Activated CD4-positive, alpha-beta memory T cell treated with anti-CD3 and anti-CD28 coated beads for 36 hours (primary cell): ENCODE measurements around the gene FLRT2. TPM values are rescaled to one million over a fixed set of nuclear protein-coding genes. Genes with fewer than 3 reads are reported as not detected.

Experiments used
- CTCF ChIA-PET: fragments of 350-600 bp; sonication (Branson Sonifier 250); formaldehyde crosslinking; loops from one replicate; lab custom pipeline; 2021; ENCODE audit warnings: antibody characterized with exemption, inconsistent platforms; lab: Charles Lee
- POLR2A ChIA-PET: fragments of 350-600 bp; sonication (Branson Sonifier 250); formaldehyde crosslinking; loops from one replicate; lab custom pipeline; 2021; ENCODE audit warnings: antibody characterized with exemption; lab: Charles Lee
- DNase-seq: peaks from one replicate; pipeline ENCODE4 v3.0.0-alpha.2; 2020
- H3K27ac Mint-ChIP-seq: one replicate; pipeline ENCODE4 v1.8.0; 2021; ENCODE audit warnings: mixed read lengths
- H3K27me3 Mint-ChIP-seq: one replicate; pipeline ENCODE4 v1.8.0; 2021; ENCODE audit warnings: mixed read lengths
- H3K36me3 Mint-ChIP-seq: one replicate; pipeline ENCODE4 v1.8.0; 2021; ENCODE audit warnings: mixed read lengths
- H3K4me1 Mint-ChIP-seq: one replicate; pipeline ENCODE4 v1.8.0; 2021; ENCODE audit warnings: low read depth, mixed read lengths
- H3K4me3 Mint-ChIP-seq: one replicate; pipeline ENCODE4 v1.8.0; 2021; ENCODE audit warnings: mild to moderate bottlenecking, mixed read lengths
- H3K9me3 Mint-ChIP-seq: one replicate; pipeline ENCODE4 v1.8.0; 2021; ENCODE audit warnings: mixed read lengths
- intact Hi-C: fragments of 100-400 bp; cut with micrococcal nuclease; formaldehyde crosslinking; loops from one replicate; pipeline ENCODE4 v1.15.1; 2023
- total RNA-seq, 2 experiments: library from RNA; stranded (reverse); gene quantifications; one replicate each; pipeline ENCODE4 v1.2.3, GENCODE V29; 2021

Gene FLRT2
- total RNA-seq, 2 experiments from 2014 or later = not detected

GRCh38 chr14:85546390-85546789 lies 16.4 kb downstream of the FLRT2 start:
- intact Hi-C loops = no loop called here
- DNase-seq = no peak
- no peaks in the 10 kb centered on the region for H3K4me1 Mint-ChIP-seq
- no peaks in the 10 kb centered on the region for H3K9me3 Mint-ChIP-seq
- no peaks in the 10 kb centered on the region for H3K36me3 Mint-ChIP-seq
- no peaks in the 10 kb centered on the region for H3K27me3 Mint-ChIP-seq
- ChIA-PET CTCF (no interaction called here), POLR2A (no interaction called here)
- H3K4me3 Mint-ChIP-seq = no peak overlapping the region
- H3K27ac Mint-ChIP-seq = no peak overlapping the region

GRCh38 chr14:85549697-85550096 lies 19.8 kb downstream of the FLRT2 start:
- no peaks in the 10 kb centered on the region for H3K4me1 Mint-ChIP-seq
- CTCF ChIA-PET = no interaction called here

GRCh38 chr14:85554106-85554505 lies 24.2 kb downstream of the FLRT2 start:
- no peak overlapping the region for H3K27ac Mint-ChIP-seq
- POLR2A ChIA-PET = no interaction called here
- H3K9me3 Mint-ChIP-seq = peaks cover 4% of the 10 kb centered on the region
- intact Hi-C loops = no loop called here
- no peak for DNase-seq
- no peaks in the 10 kb centered on the region for H3K36me3 Mint-ChIP-seq
- H3K27me3 Mint-ChIP-seq = no peaks in the 10 kb centered on the region
- no peak overlapping the region for H3K4me3 Mint-ChIP-seq
- CTCF ChIA-PET = no interaction called here
- no peaks in the 10 kb centered on the region for H3K4me1 Mint-ChIP-seq

More at GRCh38 chr14:85549697-85550096, 19.8 kb downstream of the FLRT2 start:
- DNase-seq = no peak
- no peak overlapping the region for H3K27ac Mint-ChIP-seq
- H3K27me3 Mint-ChIP-seq = no peaks in the 10 kb centered on the region
- no peak overlapping the region for H3K4me3 Mint-ChIP-seq
- intact Hi-C loops = no loop called here
- POLR2A ChIA-PET = no interaction called here
- no peaks in the 10 kb centered on the region for H3K9me3 Mint-ChIP-seq
- no peaks in the 10 kb centered on the region for H3K36me3 Mint-ChIP-seq

GRCh38 chr14:85556267-85556666 lies 26.3 kb downstream of the FLRT2 start:
- H3K4me1 Mint-ChIP-seq = no peaks in the 10 kb centered on the region
- no peak overlapping the region for H3K27ac Mint-ChIP-seq
- CTCF ChIA-PET = no interaction called here
- DNase-seq = no peak
- H3K4me3 Mint-ChIP-seq = no peak overlapping the region
- H3K27me3 Mint-ChIP-seq = no peaks in the 10 kb centered on the region
- H3K36me3 Mint-ChIP-seq = no peaks in the 10 kb centered on the region
- peaks cover 8% of the 10 kb centered on the region for H3K9me3 Mint-ChIP-seq
- POLR2A ChIA-PET = interaction anchor here (0.6 kb wide), 1 partner anchor 1388 kb away, joined by 3 read pairs; no protein-coding TSS in a partner anchor
- intact Hi-C loops = no loop called here

- Mint-ChIP-seq H3K27ac (no peak overlapping the region), H3K9me3 (peaks cover 8% of the 10 kb centered on the region), H3K36me3 (no peaks in the 10 kb centered on the region), H3K27me3 (no peaks in the 10 kb centered on the region), H3K4me3 (no peak overlapping the region), H3K4me1 (no peaks in the 10 kb centered on the region)
- no peak for DNase-seq
- ChIA-PET POLR2A (no interaction called here), CTCF (no interaction called here)
- intact Hi-C loops = no loop called here
Observed at GRCh38 chr14:85558505-85558904, 28.6 kb downstream of the FLRT2 start.

GRCh38 chr14:85562630-85563029 lies 32.7 kb downstream of the FLRT2 start:
- H3K9me3 Mint-ChIP-seq = peaks cover 4% of the 10 kb centered on the region
- H3K4me3 Mint-ChIP-seq = no peak overlapping the region
- no peaks in the 10 kb centered on the region for H3K27me3 Mint-ChIP-seq
- CTCF ChIA-PET = no interaction called here
- H3K36me3 Mint-ChIP-seq = no peaks in the 10 kb centered on the region
- DNase-seq = no peak
- no peaks in the 10 kb centered on the region for H3K4me1 Mint-ChIP-seq
- intact Hi-C loops = no loop called here
- H3K27ac Mint-ChIP-seq = no peak overlapping the region
- POLR2A ChIA-PET = no interaction called here

- ChIA-PET POLR2A (no interaction called here), CTCF (no interaction called here)
- DNase-seq = no peak
- Mint-ChIP-seq H3K9me3 (peaks cover 4% of the 10 kb centered on the region), H3K36me3 (no peaks in the 10 kb centered on the region), H3K4me3 (no peak overlapping the region), H3K27ac (no peak overlapping the region), H3K4me1 (no peaks in the 10 kb centered on the region), H3K27me3 (no peaks in the 10 kb centered on the region)
- intact Hi-C loops = no loop called here
Observed at GRCh38 chr14:85564841-85565527, 35.0 kb downstream of the FLRT2 start.

- no peak overlapping the region for H3K27ac Mint-ChIP-seq
- intact Hi-C loops = no loop called here
- ChIA-PET CTCF (no interaction called here), POLR2A (no interaction called here)
- no peaks in the 10 kb centered on the region for H3K36me3 Mint-ChIP-seq
- peaks cover 4% of the 10 kb centered on the region for H3K9me3 Mint-ChIP-seq
- no peak for DNase-seq
- no peak overlapping the region for H3K4me3 Mint-ChIP-seq
- H3K27me3 Mint-ChIP-seq = no peaks in the 10 kb centered on the region
- no peaks in the 10 kb centered on the region for H3K4me1 Mint-ChIP-seq
Observed at GRCh38 chr14:85565862-85566296, 35.9 kb downstream of the FLRT2 start.

GRCh38 chr14:85566603-85567002 lies 36.7 kb downstream of the FLRT2 start:
- Mint-ChIP-seq H3K4me3 (no peak overlapping the region), H3K27ac (no peak overlapping the region), H3K27me3 (no peaks in the 10 kb centered on the region), H3K36me3 (no peaks in the 10 kb centered on the region), H3K4me1 (no peaks in the 10 kb centered on the region), H3K9me3 (peaks cover 4% of the 10 kb centered on the region)
- CTCF ChIA-PET = no interaction called here
- intact Hi-C loops = no loop called here
- no peak for DNase-seq
- POLR2A ChIA-PET = no interaction called here

- peaks cover 4% of the 10 kb centered on the region for H3K9me3 Mint-ChIP-seq
- H3K4me3 Mint-ChIP-seq = no peak overlapping the region
- no peaks in the 10 kb centered on the region for H3K36me3 Mint-ChIP-seq
- intact Hi-C loops = no loop called here
- CTCF ChIA-PET = no interaction called here
- no peak overlapping the region for H3K27ac Mint-ChIP-seq
- H3K27me3 Mint-ChIP-seq = no peaks in the 10 kb centered on the region
- H3K4me1 Mint-ChIP-seq = no peaks in the 10 kb centered on the region
- POLR2A ChIA-PET = no interaction called here
- no peak for DNase-seq
Observed at GRCh38 chr14:85572011-85572410, 42.1 kb downstream of the FLRT2 start.

GRCh38 chr14:85572845-85573244 lies 42.9 kb downstream of the FLRT2 start:
- Mint-ChIP-seq H3K4me3 (no peak overlapping the region), H3K4me1 (no peaks in the 10 kb centered on the region), H3K36me3 (no peaks in the 10 kb centered on the region), H3K9me3 (peaks cover 4% of the 10 kb centered on the region), H3K27me3 (no peaks in the 10 kb centered on the region), H3K27ac (no peak overlapping the region)
- ChIA-PET CTCF (no interaction called here), POLR2A (no interaction called here)
- DNase-seq = no peak
- intact Hi-C loops = no loop called here

GRCh38 chr14:85573406-85573805 lies 43.5 kb downstream of the FLRT2 start:
- intact Hi-C loops = no loop called here
- DNase-seq = no peak
- ChIA-PET CTCF (no interaction called here), POLR2A (no interaction called here)
- H3K4me1 Mint-ChIP-seq = no peaks in the 10 kb centered on the region
- no peak overlapping the region for H3K4me3 Mint-ChIP-seq
- no peaks in the 10 kb centered on the region for H3K9me3 Mint-ChIP-seq
- no peaks in the 10 kb centered on the region for H3K36me3 Mint-ChIP-seq
- H3K27me3 Mint-ChIP-seq = no peaks in the 10 kb centered on the region
- no peak overlapping the region for H3K27ac Mint-ChIP-seq

GRCh38 chr14:85574853-85575616 lies 45.1 kb downstream of the FLRT2 start:
- Mint-ChIP-seq H3K27ac (no peak overlapping the region), H3K9me3 (no peaks in the 10 kb centered on the region), H3K4me3 (no peak overlapping the region), H3K4me1 (no peaks in the 10 kb centered on the region), H3K36me3 (no peaks in the 10 kb centered on the region), H3K27me3 (no peaks in the 10 kb centered on the region)
- DNase-seq = no peak
- ChIA-PET CTCF (no interaction called here), POLR2A (no interaction called here)
- intact Hi-C loops = no loop called here
